Ascending aorta (tissue), 2 donors: Measurements from ENCODE around the gene DBX1. TPM values are rescaled to one million over a fixed set of nuclear protein-coding genes. Genes with fewer than 3 reads are reported as not detected.

Experiments
- DNase-seq, 2 donors: peaks; one replicate each; pipeline ENCODE4 v3.0.0-alpha.2; 2019; ENCODE audit warnings: low spot score in 2 of 2
- H3K27ac ChIP-seq, 2 donors: fragments of 200-600 bp; sonication (generic); one replicate each; pipeline ENCODE4 v1.5.1; 2016 to 2017; ENCODE audit warnings: mild to moderate bottlenecking in 1 of 2
- H3K27me3 ChIP-seq: fragments of 200-600 bp; sonication (generic); one replicate; pipeline ENCODE4 v1.5.1; 2017
- H3K36me3 ChIP-seq, 2 donors: fragments of 200-600 bp; sonication (generic); one replicate each; pipeline ENCODE4 v1.5.1; 2016
- H3K4me1 ChIP-seq, 2 donors: fragments of 200-600 bp; sonication (generic); one replicate each; pipeline ENCODE4 v1.5.1; 2016 to 2017; ENCODE audit warnings: mild to moderate bottlenecking in 1 of 2
- H3K4me3 ChIP-seq, 2 donors: fragments of 200-600 bp; sonication (generic); one replicate each; pipeline ENCODE4 v1.5.1; 2016 to 2017; ENCODE audit warnings: mild to moderate bottlenecking in 1 of 2
- H3K9me3 ChIP-seq, 2 donors: fragments of 200-600 bp; sonication (generic); one replicate each; pipeline ENCODE4 v1.5.1; 2016
- CTCF ChIP-seq, 3 experiments: fragments of 200-600 bp in 2 of 3; fragments of 450-650 bp in 1 of 3; sonication (generic) in 2 of 3; IDR thresholded peaks; one replicate each; pipeline ENCODE4 v1.5.1; 2016 to 2019; ENCODE audit warnings: antibody characterized with exemption in 3 of 3, mild to moderate bottlenecking in 1 of 3, moderate library complexity in 1 of 3
- intact Hi-C: fragments of 100-400 bp; cut with DNase I; formaldehyde crosslinking; loops from one replicate; pipeline ENCODE4 v1.15.1; 2023
- total RNA-seq: library from RNA; depleted of rRNA; stranded (reverse); fragments of >200 nt; gene quantifications from one replicate; pipeline ENCODE4 v1.1.0, GENCODE V29; 2016

DBX1 gene
- total RNA-seq, 1 donor from 2014 or later: not detected

- no peak overlapping the region for H3K27ac ChIP-seq
- intact Hi-C loops: no loop called here
- no peak for DNase-seq
- H3K9me3 ChIP-seq: no peaks in the 10 kb centered on the region
- H3K36me3 ChIP-seq: no peaks in the 10 kb centered on the region
- H3K27me3 ChIP-seq: peaks cover 45% of the 10 kb centered on the region
- H3K4me3 ChIP-seq: no peak overlapping the region
- TF ChIP-seq CTCF (IDR thresholded peaks at IDR 0.05): no peak
- H3K4me1 ChIP-seq: peaks cover 9 to 16% of the 10 kb centered on the region in 2 donors
Measured at GRCh38 chr11:20159466-20160381, 551 bp downstream of the DBX1 start.

GRCh38 chr11:20158597-20159257, 1.5 kb downstream of the DBX1 start:
- peaks cover 6 to 15% of the 10 kb centered on the region in 2 donors for H3K4me1 ChIP-seq
- no peaks in the 10 kb centered on the region for H3K9me3 ChIP-seq
- no peak overlapping the region for H3K27ac ChIP-seq
- TF ChIP-seq CTCF (IDR thresholded peaks at IDR 0.05): no peak
- no peaks in the 10 kb centered on the region for H3K36me3 ChIP-seq
- peak in 1 of 2 donors; percentile 71 for DNase-seq
- no peak overlapping the region for H3K4me3 ChIP-seq
- intact Hi-C loops: no loop called here
- peaks cover 45% of the 10 kb centered on the region for H3K27me3 ChIP-seq

GRCh38 chr11:20157728-20158127, 2.5 kb downstream of the DBX1 start:
- H3K36me3 ChIP-seq: no peaks in the 10 kb centered on the region
- no peak for TF ChIP-seq CTCF (IDR thresholded peaks at IDR 0.05)
- no peak overlapping the region for H3K4me3 ChIP-seq
- no peak for DNase-seq
- no peak overlapping the region for H3K27ac ChIP-seq
- H3K9me3 ChIP-seq: no peaks in the 10 kb centered on the region
- intact Hi-C loops: no loop called here
- peaks cover 0 to 9% of the 10 kb centered on the region in 2 donors for H3K4me1 ChIP-seq
- H3K27me3 ChIP-seq: peaks cover 42% of the 10 kb centered on the region

- H3K27me3 ChIP-seq: peaks cover 37% of the 10 kb centered on the region
- no peak for DNase-seq
- H3K9me3 ChIP-seq: no peaks in the 10 kb centered on the region
- no peaks in the 10 kb centered on the region for H3K36me3 ChIP-seq
- H3K4me3 ChIP-seq: peak overlapping the region in 1 of 2 donors; percentile 36
- H3K4me1 ChIP-seq: peaks cover 0 to 9% of the 10 kb centered on the region in 2 donors
- intact Hi-C loops: no loop called here
- no peak for TF ChIP-seq CTCF (IDR thresholded peaks at IDR 0.05)
- no peak overlapping the region for H3K27ac ChIP-seq
Measured at GRCh38 chr11:20156876-20157613, 3.2 kb downstream of the DBX1 start.

- H3K36me3 ChIP-seq: no peaks in the 10 kb centered on the region
- peaks cover 37% of the 10 kb centered on the region for H3K27me3 ChIP-seq
- peaks cover 0 to 9% of the 10 kb centered on the region in 2 donors for H3K4me1 ChIP-seq
- peak overlapping the region in 1 of 2 donors; percentile 36 for H3K4me3 ChIP-seq
- no peaks in the 10 kb centered on the region for H3K9me3 ChIP-seq
- intact Hi-C loops: no loop called here
- TF ChIP-seq CTCF (IDR thresholded peaks at IDR 0.05): no peak
- DNase-seq: no peak
- H3K27ac ChIP-seq: no peak overlapping the region
Measured at GRCh38 chr11:20156280-20156875, 3.9 kb downstream of the DBX1 start.
